GM21576 (cell line): ENCODE measurements around the gene CXCL8.

ENCODE experiments used
- ATAC-seq: cut with Tn5 transposase; IDR thresholded peaks from one replicate; pipeline ENCODE4 v1.9.1; 2021; ENCODE audit warnings: mild to moderate bottlenecking, moderate library complexity; ENCODE audit not compliant: unreplicated experiment

CXCL8 gene

GRCh38 chr4:73718375-73719373 lies 21.7 kb upstream of the CXCL8 start:
- ATAC-seq = peak; percentile 92

- ATAC-seq = no peak
Measured at GRCh38 chr4:73721435-73721834, 18.9 kb upstream of the CXCL8 start.

GRCh38 chr4:73721909-73722308 lies 18.5 kb upstream of the CXCL8 start:
- no peak for ATAC-seq

- ATAC-seq = no peak
Measured at GRCh38 chr4:73723023-73723422, 17.3 kb upstream of the CXCL8 start.

- ATAC-seq = no peak
Measured at GRCh38 chr4:73723928-73724327, 16.4 kb upstream of the CXCL8 start.

- ATAC-seq = no peak
Measured at GRCh38 chr4:73725510-73725909, 14.9 kb upstream of the CXCL8 start.

- no peak for ATAC-seq
Measured at GRCh38 chr4:73725985-73726384, 14.4 kb upstream of the CXCL8 start.

- peak; percentile 76 for ATAC-seq
Measured at GRCh38 chr4:73727685-73728084, 12.7 kb upstream of the CXCL8 start.

- no peak for ATAC-seq
Measured at GRCh38 chr4:73728091-73728741, 12.2 kb upstream of the CXCL8 start.

- peak; percentile 53 for ATAC-seq
Measured at GRCh38 chr4:73729534-73730165, 10.7 kb upstream of the CXCL8 start.

- no peak for ATAC-seq
Measured at GRCh38 chr4:73730292-73730691, 10.1 kb upstream of the CXCL8 start.

- no peak for ATAC-seq
Measured at GRCh38 chr4:73730867-73731266, 9.5 kb upstream of the CXCL8 start.

- no peak for ATAC-seq
Measured at GRCh38 chr4:73731968-73732610, 8.3 kb upstream of the CXCL8 start.

GRCh38 chr4:73732759-73733431 lies 7.5 kb upstream of the CXCL8 start:
- ATAC-seq = no peak

GRCh38 chr4:73734530-73735001 lies 5.8 kb upstream of the CXCL8 start:
- no peak for ATAC-seq

GRCh38 chr4:73735231-73735630 lies 5.1 kb upstream of the CXCL8 start:
- peak; percentile 88 for ATAC-seq

- no peak for ATAC-seq
Measured at GRCh38 chr4:73741031-73741749, 821 bp downstream of the CXCL8 start.

GRCh38 chr4:73741750-73742489 lies 1.6 kb downstream of the CXCL8 start:
- ATAC-seq = no peak
